Activated naive CD8-positive, alpha-beta T cell treated with anti-CD3 and anti-CD28 coated beads, Interleukin-2, amount 10 ng/mL, durations not matched to agents 7 days and 5 days (primary cell): Measurements from ENCODE around the gene ZG16B. TPM values are rescaled to one million over a fixed set of nuclear protein-coding genes. Genes with fewer than 3 reads are reported as not detected.
A peak's percentile ranks its signal among the peaks of the same experiment; 100 is the strongest.

Experiments used
- ATAC-seq: fragments of 150-1000 bp; cut with Tn5 transposase; one replicate; pipeline ENCODE4 v1.10.0; 2021; ENCODE audit warnings: low read depth, moderate library complexity
- POLR2A ChIA-PET: fragments of 350-600 bp; sonication (Branson Sonifier 250); formaldehyde crosslinking; loops from one replicate; lab custom pipeline; 2021; ENCODE audit warnings: antibody characterized with exemption; lab: Charles Lee
- DNase-seq: peaks from one replicate; pipeline ENCODE4 v3.0.0; 2021
- H3K27ac Mint-ChIP-seq: one replicate; pipeline ENCODE4 v1.8.0; 2022; ENCODE audit warnings: mild to moderate bottlenecking, mixed read lengths
- H3K27me3 Mint-ChIP-seq: one replicate; pipeline ENCODE4 v1.8.0; 2022; ENCODE audit warnings: mild to moderate bottlenecking, moderate library complexity, mixed read lengths
- H3K36me3 Mint-ChIP-seq: one replicate; pipeline ENCODE4 v1.8.0; 2021; ENCODE audit warnings: mild to moderate bottlenecking, mixed read lengths
- H3K4me1 Mint-ChIP-seq: one replicate; pipeline ENCODE4 v1.8.0; 2021; ENCODE audit warnings: mixed read lengths
- H3K4me3 Mint-ChIP-seq: one replicate; pipeline ENCODE4 v1.8.0; 2022; ENCODE audit warnings: mild to moderate bottlenecking, moderate library complexity, mixed read lengths
- H3K9me3 Mint-ChIP-seq: one replicate; pipeline ENCODE4 v1.8.0; 2021; ENCODE audit warnings: mixed read lengths
- total RNA-seq, 2 experiments: library from RNA; stranded (reverse); gene quantifications; one replicate each; pipeline ENCODE4 v1.2.3, GENCODE V29; 2021

Gene ZG16B
- total RNA-seq, 2 experiments from 2014 or later = 6.7 to 8.1 TPM

DNA sequence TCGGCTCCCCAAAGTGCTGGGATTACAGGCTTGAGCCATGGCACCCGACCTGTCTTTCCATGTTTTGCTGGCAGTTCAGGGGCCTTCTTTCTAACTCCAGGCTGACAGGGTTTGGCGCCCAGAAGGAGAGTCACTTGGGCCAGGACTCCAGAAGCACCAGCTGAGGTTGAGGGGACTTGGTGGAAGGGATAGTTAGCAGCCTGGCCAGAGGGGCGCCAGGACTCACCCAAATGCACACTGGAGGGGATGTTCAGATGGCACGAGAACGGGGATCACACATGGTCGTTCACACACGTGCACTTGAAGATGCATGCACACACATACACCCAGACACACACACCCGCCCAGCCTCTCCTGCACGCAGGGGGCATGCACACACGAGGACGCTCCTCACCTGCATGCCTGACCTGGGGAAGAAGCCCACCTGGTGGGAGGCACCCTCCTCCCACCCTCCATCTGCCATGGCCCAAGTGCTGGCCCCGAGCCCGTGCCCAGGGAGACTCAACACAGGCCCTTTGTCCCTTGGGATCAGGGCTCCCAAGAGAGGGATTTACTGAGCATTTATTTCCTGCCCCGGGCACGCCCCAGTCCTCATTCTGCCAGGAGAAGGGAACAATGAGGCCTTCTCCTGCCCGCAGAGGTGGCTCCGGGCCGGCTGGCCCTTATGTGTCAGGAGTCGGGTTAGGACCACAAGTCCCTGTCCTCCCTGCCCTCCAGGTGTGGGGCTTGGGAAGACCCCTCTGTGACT is 15.4 kb upstream of the ZG16B start:
- H3K9me3 Mint-ChIP-seq = no peaks in the 10 kb centered on the region
- H3K4me1 Mint-ChIP-seq = no peaks in the 10 kb centered on the region
- H3K4me3 Mint-ChIP-seq = no peak overlapping the region
- peaks cover 13% of the 10 kb centered on the region for H3K27me3 Mint-ChIP-seq
- no peaks in the 10 kb centered on the region for H3K36me3 Mint-ChIP-seq
- POLR2A ChIA-PET = no interaction called here
- DNase-seq (peak; percentile 22), ATAC-seq (no peak)
- H3K27ac Mint-ChIP-seq = no peak overlapping the region

DNA sequence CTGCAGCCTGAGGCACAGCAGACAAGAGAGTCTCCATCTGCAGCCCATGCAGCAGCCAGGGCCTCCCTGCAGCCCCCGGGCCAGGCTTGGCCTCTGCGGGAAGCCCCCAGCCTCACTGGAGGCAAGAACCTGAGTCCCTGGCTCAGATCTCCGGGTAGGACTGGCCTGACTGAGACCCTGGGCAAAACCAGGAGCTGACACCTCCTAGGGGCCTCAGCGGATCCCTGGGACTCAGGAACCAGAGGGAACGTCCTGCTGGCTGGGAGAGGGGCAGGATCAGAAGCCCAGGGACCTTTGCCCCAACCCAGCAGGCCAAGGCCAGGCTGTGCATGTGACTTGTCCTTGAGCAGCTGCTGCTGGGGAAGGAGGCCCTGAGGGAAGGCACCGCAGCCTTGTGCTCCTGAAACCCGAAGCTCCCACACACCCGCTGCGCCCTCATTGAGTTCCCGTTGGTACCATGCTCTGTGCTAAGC is 14.8 kb upstream of the ZG16B start:
- H3K27me3 Mint-ChIP-seq = peaks cover 7% of the 10 kb centered on the region
- DNase-seq (peak; percentile 17), ATAC-seq (no peak)
- H3K9me3 Mint-ChIP-seq = no peaks in the 10 kb centered on the region
- H3K4me3 Mint-ChIP-seq = no peak overlapping the region
- no peaks in the 10 kb centered on the region for H3K36me3 Mint-ChIP-seq
- H3K4me1 Mint-ChIP-seq = no peaks in the 10 kb centered on the region
- H3K27ac Mint-ChIP-seq = no peak overlapping the region
- POLR2A ChIA-PET = interaction anchor here (1.3 kb wide), 1 partner anchor 37 kb away, joined by 3 read pairs; no protein-coding TSS in a partner anchor

DNA sequence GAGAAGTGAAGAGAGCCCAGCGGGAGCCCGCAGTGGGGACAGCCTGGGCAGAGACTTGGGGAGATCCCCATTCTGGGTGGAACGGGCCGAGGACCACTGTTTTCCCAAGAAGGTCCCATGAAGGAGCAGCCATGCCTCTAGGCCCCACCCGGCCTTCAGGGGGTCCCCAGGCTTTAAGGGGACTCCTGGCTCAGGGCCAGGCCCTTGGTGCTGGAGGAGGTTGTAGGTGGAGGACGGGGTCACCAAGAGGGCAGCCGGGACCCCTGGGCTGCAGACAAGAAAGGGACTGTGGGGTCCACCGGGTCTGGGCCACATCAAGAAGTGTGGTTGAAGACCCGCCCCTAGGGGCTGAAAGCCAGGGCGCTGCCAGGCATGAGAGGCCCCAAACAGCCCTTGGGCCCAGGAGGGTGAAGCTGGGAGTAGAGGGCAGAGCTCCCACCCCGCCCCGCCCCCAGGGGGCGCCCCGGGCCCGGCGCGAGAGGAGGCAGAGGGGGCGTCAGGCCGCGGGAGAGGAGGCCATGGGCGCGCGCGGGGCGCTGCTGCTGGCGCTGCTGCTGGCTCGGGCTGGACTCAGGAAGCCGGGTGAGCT is 13.3 kb upstream of the ZG16B start, which contains the start of gene PRSS21:
Gene PRSS21 (plus strand): TSS at position 487 of the 589 bp plus-strand sequence. CDS start 32 bp downstream, at position 519.
- Mint-ChIP-seq H3K4me1 (no peaks in the 10 kb centered on the region), H3K36me3 (no peaks in the 10 kb centered on the region), H3K27ac (peak within 1 kb of the TSS; percentile 64), H3K27me3 (peaks cover 3% of the 10 kb centered on the region), H3K9me3 (no peaks in the 10 kb centered on the region), H3K4me3 (peak within 1 kb of the TSS; percentile 22)
- ATAC-seq (peak; percentile 69), DNase-seq (peak; percentile 61)
- POLR2A ChIA-PET = interaction anchor here (1.3 kb wide), 1 partner anchor 39 kb away, joined by 3 read pairs; no protein-coding TSS in a partner anchor

DNA sequence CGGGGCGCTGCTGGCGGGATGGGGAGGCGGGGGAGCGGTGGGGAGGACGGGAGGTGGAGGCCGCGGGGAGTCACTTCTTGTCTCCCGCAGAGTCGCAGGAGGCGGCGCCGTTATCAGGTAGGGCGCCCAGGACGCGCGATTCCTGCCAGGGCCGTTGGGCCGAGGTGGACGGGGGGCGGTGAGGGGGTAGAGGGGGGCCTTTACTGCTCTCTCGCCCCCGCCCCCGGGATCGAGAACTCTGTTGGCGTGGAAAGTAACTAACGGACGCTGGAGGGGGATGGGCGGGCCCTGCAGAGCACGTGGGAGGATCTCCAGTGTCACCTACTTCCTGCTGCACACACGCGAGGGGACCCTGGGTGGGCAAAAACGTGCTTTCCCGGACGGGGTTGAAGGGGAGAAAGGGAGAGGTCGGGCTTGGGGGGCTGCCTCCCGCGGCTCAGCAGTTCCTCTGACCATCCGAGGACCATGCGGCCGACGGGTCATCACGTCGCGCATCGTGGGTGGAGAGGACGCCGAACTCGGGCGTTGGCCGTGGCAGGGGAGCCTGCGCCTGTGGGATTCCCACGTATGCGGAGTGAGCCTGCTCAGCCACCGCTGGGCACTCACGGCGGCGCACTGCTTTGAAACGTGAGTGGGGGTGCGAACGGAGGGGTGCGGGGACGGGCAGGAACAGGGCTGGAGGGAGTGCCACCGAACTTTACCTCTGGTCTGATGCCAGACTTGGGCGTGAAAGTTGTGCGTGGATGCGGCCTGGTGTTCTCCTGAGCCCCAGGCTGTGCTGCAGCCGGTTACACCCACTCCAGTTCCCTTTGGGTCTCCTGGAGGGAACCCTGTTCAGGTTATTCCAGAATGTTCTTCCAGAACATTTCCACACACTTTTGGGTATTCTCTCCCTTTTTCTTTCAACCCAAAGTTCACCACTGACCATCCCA is 12.5 kb upstream of the ZG16B start:
- POLR2A ChIA-PET = no interaction called here
- DNase-seq (no peak), ATAC-seq (no peak)
- Mint-ChIP-seq H3K4me3 (peak overlapping the region; percentile 22), H3K9me3 (no peaks in the 10 kb centered on the region), H3K4me1 (no peaks in the 10 kb centered on the region), H3K27ac (peak overlapping the region; percentile 64), H3K27me3 (peaks cover 3% of the 10 kb centered on the region), H3K36me3 (no peaks in the 10 kb centered on the region)

DNA sequence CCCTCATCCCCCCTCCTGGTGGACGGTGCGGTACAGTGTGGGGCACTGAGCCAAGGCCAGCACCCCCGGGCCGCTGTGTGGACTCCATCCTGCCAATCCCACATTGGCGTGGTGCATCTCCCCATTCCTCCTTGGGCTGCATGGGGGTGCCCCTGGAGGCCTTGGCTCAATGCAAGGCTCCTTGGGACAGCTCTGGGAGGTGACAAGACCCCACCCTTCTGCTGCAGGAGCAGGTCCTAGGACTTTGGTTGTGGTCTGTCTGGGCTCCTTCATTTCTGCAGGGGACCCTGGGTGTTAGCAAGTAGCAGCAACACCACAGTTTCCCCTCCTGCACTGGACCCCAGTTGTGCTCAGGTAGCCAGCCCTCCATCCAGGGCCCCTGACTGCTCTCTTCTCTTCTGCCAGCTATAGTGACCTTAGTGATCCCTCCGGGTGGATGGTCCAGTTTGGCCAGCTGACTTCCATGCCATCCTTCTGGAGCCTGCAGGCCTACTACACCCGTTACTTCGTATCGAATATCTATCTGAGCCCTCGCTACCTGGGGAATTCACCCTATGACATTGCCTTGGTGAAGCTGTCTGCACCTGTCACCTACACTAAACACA is 11.7 kb upstream of the ZG16B start:
- no peaks in the 10 kb centered on the region for H3K4me1 Mint-ChIP-seq
- peak overlapping the region; percentile 32 for H3K27ac Mint-ChIP-seq
- peaks cover 5% of the 10 kb centered on the region for H3K27me3 Mint-ChIP-seq
- ATAC-seq = no peak
- no peaks in the 10 kb centered on the region for H3K9me3 Mint-ChIP-seq
- POLR2A ChIA-PET = no interaction called here
- no peak for DNase-seq
- no peaks in the 10 kb centered on the region for H3K36me3 Mint-ChIP-seq
- H3K4me3 Mint-ChIP-seq = no peak overlapping the region

DNA sequence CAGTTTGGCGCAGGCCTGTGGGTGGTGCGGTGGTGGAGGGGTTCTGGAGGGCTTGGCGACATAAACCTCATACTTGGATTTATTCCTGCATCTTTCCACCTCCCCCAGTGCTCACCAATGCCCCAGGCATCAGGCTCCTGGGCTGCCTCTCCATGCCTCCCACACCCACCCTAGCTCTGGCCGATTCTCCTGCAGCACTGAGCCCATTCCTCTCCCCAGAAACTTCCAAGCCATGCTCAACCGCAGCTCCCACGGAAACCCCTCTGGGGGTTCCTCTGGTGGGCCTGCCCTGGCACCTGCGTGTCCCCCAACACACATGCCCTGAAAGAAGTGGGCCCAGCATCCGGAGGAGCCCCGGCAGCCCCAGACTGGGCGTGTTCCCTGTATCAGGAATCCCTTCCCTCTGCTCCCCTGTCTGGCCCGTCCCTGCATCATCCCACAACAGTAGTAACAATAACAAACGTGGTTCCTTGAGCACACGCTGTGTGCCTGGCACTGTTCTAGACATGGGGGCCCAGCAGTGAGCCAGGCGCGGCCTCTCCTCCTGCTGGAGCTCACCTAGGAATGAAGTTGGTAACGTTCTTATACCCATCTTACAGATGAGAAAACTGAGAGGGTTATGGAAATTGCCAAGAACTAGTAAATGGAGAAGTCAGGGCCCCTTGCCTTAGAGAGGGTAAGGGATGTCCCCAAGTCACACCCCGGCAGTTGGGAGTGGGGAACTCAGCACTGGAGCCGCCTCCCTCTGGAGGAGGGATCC is 10.7 kb upstream of the ZG16B start:
- Mint-ChIP-seq H3K27ac (no peak overlapping the region), H3K4me1 (no peaks in the 10 kb centered on the region), H3K9me3 (no peaks in the 10 kb centered on the region), H3K36me3 (no peaks in the 10 kb centered on the region), H3K27me3 (peaks cover 5% of the 10 kb centered on the region), H3K4me3 (no peak overlapping the region)
- ATAC-seq (no peak), DNase-seq (no peak)
- POLR2A ChIA-PET = no interaction called here

DNA sequence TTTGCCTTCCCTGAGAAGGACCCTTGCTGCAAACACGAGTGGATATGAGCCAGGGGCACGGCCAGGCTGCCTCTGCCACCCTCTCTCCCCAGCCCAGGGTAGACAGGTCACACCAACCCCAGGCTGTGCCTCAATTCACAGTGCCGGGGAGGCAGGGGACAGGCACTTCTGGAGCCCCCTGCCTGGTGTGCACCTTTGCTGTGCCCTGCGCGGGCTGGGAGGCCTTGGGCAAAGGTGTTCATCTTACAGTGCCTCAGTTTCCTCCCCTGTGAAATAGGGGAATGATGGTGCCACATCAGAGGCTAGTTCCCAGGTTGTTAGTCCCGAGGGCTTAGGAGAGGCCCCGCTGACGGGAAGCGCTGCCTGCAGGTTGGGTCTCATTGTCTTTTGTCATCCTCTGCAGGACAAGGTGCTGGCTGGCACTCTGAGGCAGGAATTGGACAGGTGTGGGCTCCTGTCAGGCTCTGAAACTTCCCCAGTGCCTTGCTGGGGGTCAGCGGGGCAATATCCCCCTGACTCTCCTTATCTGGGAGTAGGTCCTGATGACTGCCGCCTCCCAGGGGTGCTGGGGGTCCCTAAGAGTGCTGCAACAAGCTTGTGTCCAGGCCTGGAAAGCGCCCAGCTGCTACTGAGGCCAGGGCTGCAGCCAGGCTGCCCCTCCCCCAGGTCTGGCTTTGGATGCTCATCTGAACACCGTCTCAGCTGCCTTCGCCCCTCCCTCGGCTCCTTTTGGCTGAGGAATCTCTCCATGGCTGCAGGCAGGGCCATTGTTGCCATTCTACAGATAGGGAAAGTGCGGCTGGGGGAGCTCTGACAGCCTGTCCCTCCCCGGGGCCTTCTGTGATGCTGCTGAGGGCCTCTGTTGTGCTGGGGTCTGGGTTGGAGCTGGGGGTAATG is 9.9 kb upstream of the ZG16B start:
- POLR2A ChIA-PET = no interaction called here
- Mint-ChIP-seq H3K36me3 (no peaks in the 10 kb centered on the region), H3K4me1 (no peaks in the 10 kb centered on the region), H3K9me3 (no peaks in the 10 kb centered on the region), H3K4me3 (no peak overlapping the region), H3K27me3 (peaks cover 5% of the 10 kb centered on the region), H3K27ac (no peak overlapping the region)
- DNase-seq (no peak), ATAC-seq (no peak)

DNA sequence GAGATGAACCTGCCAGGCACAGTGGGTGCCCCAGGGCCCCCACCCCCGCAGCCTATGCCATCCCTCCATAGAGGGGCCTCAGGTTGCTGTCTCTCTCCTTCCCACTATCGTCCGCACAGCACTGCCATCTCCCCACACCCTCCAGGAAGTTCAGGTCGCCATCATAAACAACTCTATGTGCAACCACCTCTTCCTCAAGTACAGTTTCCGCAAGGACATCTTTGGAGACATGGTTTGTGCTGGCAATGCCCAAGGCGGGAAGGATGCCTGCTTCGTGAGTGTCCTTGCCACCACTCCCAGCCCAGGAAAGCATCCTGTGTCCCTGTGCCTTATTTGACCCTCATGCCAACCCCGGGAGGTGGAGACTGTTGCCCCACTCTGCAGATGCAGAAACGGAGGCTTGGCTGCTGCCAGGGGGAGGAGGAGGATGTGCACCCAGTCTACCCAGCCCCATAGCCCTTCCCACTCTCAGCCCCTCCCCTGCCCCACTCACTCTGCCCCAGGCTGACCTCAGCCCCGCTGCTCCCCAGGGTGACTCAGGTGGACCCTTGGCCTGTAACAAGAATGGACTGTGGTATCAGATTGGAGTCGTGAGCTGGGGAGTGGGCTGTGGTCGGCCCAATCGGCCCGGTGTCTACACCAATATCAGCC is 9.1 kb upstream of the ZG16B start:
- H3K27me3 Mint-ChIP-seq = peaks cover 5% of the 10 kb centered on the region
- POLR2A ChIA-PET = no interaction called here

DNA sequence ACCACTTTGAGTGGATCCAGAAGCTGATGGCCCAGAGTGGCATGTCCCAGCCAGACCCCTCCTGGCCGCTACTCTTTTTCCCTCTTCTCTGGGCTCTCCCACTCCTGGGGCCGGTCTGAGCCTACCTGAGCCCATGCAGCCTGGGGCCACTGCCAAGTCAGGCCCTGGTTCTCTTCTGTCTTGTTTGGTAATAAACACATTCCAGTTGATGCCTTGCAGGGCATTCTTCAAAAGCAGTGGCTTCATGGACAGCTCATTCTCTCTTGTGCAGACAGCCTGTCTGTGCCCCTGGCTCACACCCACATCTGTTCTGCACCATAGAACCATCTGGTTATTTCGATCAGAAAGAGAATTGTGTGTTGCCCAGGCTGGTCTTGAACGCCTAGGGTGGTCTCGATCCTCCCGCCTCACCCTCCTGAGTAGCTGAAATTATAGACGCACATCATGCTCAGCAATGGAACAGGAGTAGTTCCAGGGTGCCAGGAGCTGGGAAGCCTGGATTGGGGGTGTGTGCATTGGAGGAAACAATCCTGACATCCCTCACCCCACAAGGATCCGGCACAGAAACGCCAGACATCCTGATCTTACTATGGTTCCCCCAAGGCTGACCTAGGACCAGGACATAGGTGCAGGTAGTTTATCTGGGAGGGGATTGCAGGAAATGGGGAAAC is 8.5 kb upstream of the ZG16B start:
- no peak for ATAC-seq
- Mint-ChIP-seq H3K9me3 (no peaks in the 10 kb centered on the region), H3K4me1 (no peaks in the 10 kb centered on the region), H3K27ac (no peak overlapping the region), H3K27me3 (peaks cover 2% of the 10 kb centered on the region), H3K36me3 (no peaks in the 10 kb centered on the region), H3K4me3 (no peak overlapping the region)
- no peak for DNase-seq
- POLR2A ChIA-PET = no interaction called here

More for the DNA sequence above, 9.1 kb upstream of the ZG16B start:
- no peaks in the 10 kb centered on the region for H3K9me3 Mint-ChIP-seq
- no peak overlapping the region for H3K27ac Mint-ChIP-seq
- DNase-seq (no peak), ATAC-seq (no peak)
- H3K36me3 Mint-ChIP-seq = no peaks in the 10 kb centered on the region
- no peak overlapping the region for H3K4me3 Mint-ChIP-seq
- H3K4me1 Mint-ChIP-seq = no peaks in the 10 kb centered on the region

DNA sequence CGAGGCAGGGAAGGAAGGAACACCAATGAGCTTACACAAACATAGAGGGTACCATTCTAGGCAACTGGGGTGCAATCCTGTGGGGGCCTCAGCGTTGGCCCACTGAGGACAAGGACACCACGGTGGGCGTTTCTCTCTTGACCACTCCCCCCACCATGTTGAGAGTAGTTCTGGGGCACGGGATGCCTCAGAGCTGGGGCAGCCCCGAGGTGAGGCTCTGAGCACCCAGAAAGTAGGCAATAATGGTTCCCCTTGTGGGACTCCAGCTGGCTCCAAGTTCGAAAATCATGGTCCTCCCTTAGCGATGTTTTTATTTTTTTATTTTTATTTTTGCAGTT is 8.0 kb upstream of the ZG16B start:
- Mint-ChIP-seq H3K9me3 (no peaks in the 10 kb centered on the region), H3K27ac (no peak overlapping the region), H3K4me1 (no peaks in the 10 kb centered on the region), H3K36me3 (no peaks in the 10 kb centered on the region), H3K4me3 (no peak overlapping the region), H3K27me3 (peaks cover 2% of the 10 kb centered on the region)
- POLR2A ChIA-PET = no interaction called here
- DNase-seq (no peak), ATAC-seq (no peak)

DNA sequence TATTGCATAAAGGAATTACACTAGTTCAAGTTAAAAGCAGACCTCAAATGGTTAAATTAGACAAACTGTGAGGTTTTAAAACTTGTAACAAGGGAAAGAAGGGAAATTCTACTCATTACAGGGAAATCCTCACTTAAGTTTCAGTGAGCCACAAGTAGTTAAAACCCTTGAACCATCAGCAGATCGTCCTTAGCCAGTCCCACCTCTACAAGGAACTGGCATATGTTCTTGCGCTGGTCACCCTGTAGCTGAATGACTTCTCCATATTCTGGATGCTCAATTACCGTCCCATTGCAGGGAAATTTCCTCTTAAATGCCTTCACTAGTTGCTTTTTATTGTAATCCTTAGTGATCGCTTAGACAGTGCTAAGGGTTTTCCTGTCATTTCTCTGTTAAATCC is 7.6 kb upstream of the ZG16B start:
- POLR2A ChIA-PET = no interaction called here
- Mint-ChIP-seq H3K4me1 (no peaks in the 10 kb centered on the region), H3K9me3 (no peaks in the 10 kb centered on the region), H3K4me3 (no peak overlapping the region), H3K27ac (no peak overlapping the region), H3K36me3 (no peaks in the 10 kb centered on the region), H3K27me3 (peaks cover 2% of the 10 kb centered on the region)
- ATAC-seq = no peak
- DNase-seq = no peak
